Eye (tissue), 1 donor: ENCODE data around the gene RLF.

Source experiments
- DNase-seq: peaks from one replicate; pipeline ENCODE4 v3.0.0-alpha.2; 2015

The RLF gene, protein sequence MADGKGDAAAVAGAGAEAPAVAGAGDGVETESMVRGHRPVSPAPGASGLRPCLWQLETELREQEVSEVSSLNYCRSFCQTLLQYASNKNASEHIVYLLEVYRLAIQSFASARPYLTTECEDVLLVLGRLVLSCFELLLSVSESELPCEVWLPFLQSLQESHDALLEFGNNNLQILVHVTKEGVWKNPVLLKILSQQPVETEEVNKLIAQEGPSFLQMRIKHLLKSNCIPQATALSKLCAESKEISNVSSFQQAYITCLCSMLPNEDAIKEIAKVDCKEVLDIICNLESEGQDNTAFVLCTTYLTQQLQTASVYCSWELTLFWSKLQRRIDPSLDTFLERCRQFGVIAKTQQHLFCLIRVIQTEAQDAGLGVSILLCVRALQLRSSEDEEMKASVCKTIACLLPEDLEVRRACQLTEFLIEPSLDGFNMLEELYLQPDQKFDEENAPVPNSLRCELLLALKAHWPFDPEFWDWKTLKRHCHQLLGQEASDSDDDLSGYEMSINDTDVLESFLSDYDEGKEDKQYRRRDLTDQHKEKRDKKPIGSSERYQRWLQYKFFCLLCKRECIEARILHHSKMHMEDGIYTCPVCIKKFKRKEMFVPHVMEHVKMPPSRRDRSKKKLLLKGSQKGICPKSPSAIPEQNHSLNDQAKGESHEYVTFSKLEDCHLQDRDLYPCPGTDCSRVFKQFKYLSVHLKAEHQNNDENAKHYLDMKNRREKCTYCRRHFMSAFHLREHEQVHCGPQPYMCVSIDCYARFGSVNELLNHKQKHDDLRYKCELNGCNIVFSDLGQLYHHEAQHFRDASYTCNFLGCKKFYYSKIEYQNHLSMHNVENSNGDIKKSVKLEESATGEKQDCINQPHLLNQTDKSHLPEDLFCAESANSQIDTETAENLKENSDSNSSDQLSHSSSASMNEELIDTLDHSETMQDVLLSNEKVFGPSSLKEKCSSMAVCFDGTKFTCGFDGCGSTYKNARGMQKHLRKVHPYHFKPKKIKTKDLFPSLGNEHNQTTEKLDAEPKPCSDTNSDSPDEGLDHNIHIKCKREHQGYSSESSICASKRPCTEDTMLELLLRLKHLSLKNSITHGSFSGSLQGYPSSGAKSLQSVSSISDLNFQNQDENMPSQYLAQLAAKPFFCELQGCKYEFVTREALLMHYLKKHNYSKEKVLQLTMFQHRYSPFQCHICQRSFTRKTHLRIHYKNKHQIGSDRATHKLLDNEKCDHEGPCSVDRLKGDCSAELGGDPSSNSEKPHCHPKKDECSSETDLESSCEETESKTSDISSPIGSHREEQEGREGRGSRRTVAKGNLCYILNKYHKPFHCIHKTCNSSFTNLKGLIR (N-terminal part only)

GRCh38 chr1:40161125-40161887, at the start of gene RLF:
TSS of gene RLF (plus strand) at chr1:40161387. CDS start at chr1:40161400, 13 bp downstream.
- peak; percentile 98 for DNase-seq

GRCh38 chr1:40114400-40114799, 46.8 kb upstream of the RLF start:
- DNase-seq = no peak

DNA sequence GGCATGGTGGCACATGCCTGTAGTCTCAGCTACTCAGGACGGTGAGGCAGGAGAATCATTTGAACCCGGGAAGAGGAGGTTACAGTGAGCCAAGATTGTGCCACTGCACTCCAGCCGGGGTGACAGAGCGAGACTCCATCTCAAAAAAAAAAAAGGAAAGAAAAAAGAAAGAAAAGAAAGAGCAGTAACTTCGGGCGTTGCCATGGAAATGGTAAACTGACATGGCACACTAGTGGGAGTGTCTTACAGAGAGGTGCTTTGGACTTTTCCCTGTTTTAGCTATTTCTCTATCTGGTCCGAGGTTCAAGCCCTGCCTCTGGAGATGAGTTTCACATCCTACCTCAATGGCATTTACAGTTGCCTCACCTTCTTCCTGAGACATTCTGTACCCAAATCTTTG, 41.1 kb upstream of the RLF start:
- no peak for DNase-seq

DNA sequence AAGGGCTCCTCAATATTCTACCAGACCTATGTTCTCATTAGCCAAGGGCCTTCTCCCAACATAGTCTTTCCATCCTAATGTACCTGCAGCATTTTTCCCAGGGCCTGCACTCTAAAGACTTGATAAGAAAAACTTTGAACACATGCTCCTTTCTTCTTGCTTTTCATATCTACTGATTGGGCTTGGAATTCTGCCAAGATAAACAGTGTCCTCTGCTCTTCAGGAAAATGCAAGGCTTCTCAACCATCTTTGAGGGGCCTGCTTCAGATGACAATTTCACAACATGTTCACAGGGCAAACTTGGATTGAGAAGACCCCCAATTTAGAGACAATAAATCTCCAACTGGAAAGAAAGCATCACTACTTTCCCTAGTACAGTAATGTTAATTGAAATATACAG, 38.3 kb upstream of the RLF start:
- DNase-seq = no peak

DNA sequence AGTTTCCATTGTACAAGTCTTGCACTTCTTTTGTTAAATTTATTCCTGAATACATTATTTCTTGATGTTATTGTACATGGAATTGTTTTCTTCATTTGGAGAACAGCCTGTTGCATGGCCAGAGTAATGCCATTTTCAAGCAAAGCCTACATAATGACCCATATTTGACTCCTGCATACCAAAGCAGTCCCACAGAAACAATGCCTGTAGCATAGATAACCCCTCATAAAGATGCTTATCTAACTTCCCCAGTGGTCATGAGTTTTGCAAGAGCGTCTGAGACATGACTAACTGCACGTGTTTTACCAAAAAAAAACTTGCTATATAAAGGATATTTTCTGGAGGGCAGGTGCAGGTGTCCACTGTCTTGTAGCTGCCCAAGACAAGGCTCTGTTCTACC, 30.3 kb upstream of the RLF start:
- no peak for DNase-seq

GRCh38 chr1:40132383-40133311, 28.5 kb upstream of the RLF start:
- peak; percentile 79 for DNase-seq

DNA sequence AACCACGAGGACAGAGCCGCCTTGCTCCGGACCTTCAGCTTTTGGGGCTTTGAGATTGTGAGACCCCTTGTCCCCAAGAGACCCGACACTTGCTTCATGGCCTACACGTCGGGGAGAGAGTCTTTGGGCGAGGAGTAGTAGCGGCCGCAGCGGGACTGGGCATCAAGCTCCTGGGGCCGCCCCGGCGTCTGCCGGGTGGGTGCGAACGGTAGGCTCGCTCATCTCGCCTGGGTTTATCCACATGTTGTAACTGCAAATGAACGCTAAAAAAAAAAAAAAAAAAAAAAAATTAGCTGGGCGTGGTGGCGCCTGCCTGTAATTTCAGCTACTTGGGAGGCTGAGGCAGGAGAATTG, 27.9 kb upstream of the RLF start:
- no peak for DNase-seq

GRCh38 chr1:40133839-40134238, 27.3 kb upstream of the RLF start:
- DNase-seq = no peak

GRCh38 chr1:40140211-40140973, 20.8 kb upstream of the RLF start:
- no peak for DNase-seq

GRCh38 chr1:40141878-40142535, 19.2 kb upstream of the RLF start:
- no peak for DNase-seq

- peak; percentile 92 for DNase-seq
These were observed 17.2 kb upstream of the RLF start for GRCh38 chr1:40143891-40144575.

DNA sequence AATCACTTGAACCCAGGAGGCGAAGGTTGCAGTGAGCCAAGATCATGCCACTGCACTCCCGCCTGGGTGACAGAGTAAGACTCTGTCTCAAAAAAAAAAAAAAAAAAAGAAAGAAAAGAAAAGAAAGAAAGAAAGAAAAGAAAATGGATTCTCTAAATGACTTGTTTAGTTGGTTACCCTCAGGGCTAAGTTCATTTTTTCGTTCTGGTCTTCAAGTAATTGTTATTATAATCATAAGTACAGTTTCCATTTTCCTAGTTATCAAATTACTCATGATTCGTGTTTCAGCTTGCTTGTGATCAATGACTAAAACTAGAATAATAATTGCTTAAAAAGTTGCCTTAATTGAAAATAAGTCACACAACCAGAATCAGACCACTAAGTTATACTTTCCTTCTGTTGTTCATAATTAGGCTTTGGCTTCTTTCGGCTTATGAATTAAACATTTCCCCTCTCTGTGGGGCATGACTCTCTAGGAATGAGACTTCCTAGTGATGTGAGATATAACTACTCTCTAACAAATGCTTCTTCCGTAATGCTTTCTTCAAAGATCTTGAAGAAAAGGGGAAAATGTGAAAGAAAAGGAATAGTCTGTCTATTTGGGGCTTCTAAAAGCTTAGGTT, 9.6 kb upstream of the RLF start:
- DNase-seq = no peak

DNA sequence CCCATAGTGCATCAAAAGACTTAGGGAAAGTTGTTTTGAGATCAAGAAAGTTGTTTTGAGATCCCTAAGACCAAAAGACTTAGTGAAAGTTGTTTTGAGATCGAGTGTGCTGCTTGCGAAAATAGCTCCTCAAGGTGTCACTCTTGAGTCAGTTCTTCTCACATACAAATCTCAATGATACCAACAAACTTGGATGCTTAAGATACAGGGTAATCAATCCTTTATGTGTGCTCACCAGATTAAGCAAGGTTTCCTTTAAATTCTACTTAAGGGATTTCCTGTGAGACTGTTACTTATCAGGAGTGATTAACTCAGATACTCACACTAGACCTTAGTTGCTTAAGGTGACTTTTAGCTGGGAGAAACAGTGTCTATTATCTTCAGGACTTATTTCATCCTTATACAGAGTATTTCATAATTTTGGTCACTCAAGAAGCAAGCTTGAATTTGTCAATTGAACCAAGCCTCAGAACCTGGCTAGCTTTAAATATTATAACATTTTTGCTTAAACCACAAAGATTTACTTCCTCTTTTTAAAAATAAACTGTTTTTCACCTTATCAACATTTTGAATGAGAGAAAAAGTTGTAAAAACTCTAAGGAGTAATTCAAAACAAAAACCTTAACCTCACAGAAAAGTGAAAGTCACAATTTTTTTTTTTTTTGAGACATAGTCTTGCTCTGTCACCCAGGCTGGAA, 8.0 kb upstream of the RLF start:
- peak; percentile 74 for DNase-seq

DNA sequence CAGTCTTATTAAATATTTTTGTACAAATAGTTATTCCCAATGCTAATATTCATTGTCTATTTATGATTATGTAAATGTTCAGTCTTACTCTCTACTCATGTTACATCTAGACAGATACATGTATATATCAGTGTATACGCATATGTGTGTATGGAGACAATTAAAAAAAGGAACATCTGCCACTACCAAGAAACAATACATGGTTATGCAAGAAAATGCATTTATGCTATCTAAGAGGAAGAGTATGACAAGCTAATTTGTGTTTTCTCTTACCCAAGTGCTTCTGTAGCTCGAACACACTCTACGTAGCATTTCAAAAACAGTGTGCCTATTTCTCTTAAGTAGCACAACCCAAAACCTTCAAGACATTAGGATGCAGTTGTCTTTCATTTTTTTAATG, 6.1 kb upstream of the RLF start:
- no peak for DNase-seq

DNA sequence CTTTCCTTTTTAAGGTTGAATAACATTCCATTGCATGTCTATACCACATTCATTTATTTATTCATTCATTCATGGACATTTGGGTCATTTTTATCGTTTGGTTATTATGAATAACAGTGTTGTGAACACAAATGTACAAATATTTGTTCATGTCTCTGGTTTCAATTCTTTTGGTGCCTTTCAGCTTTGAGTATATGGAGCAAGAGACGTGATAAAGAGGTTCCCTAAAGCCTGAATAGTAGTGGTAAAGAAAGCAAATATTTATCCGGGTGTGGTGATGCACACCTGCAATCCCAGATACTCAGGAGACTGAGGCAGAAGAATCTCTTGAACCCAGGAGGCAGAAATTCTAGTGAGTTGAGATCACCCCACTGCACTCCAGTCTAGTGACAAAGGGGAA, 5.3 kb upstream of the RLF start:
- DNase-seq = no peak

DNA sequence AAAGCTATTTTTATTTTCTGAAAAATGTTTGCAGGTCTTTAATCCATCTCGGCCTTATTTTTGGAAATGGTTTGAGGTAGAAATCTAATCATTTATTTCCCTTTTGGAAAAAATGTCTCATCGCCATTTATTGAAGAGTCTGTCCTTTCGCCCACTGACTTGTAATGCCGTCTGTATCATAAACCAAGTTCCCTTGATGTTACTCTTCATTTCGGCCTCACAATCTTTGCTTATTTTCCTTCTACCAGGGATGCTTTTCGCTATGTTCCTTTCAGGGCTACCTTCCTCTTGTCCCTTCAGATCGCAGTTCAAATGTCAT, 422 bp upstream of the RLF start:
- no peak for DNase-seq

GRCh38 chr1:40161888-40162397, 756 bp downstream of the RLF start:
- DNase-seq = no peak
